Measurements from ENCODE around the gene NTN1.
A peak's percentile ranks its signal among the peaks of the same experiment; 100 is the strongest.

The NTN1 gene

GRCh38 chr17:9189870-9190269, 168.6 kb downstream of the NTN1 start:
- Mint-ChIP-seq H3K9me3 (no peaks in the 10 kb centered on the region), H3K27me3 (ENCODE audit: low read depth) (peaks cover 9% of the 10 kb centered on the region), H3K4me1 (peaks cover 7% of the 10 kb centered on the region), H3K36me3 (ENCODE audit: low read depth) (no peaks in the 10 kb centered on the region), H3K27ac (no peak overlapping the region), H3K4me3 (no peak overlapping the region)
- TF ChIP-seq, protein P1, sequence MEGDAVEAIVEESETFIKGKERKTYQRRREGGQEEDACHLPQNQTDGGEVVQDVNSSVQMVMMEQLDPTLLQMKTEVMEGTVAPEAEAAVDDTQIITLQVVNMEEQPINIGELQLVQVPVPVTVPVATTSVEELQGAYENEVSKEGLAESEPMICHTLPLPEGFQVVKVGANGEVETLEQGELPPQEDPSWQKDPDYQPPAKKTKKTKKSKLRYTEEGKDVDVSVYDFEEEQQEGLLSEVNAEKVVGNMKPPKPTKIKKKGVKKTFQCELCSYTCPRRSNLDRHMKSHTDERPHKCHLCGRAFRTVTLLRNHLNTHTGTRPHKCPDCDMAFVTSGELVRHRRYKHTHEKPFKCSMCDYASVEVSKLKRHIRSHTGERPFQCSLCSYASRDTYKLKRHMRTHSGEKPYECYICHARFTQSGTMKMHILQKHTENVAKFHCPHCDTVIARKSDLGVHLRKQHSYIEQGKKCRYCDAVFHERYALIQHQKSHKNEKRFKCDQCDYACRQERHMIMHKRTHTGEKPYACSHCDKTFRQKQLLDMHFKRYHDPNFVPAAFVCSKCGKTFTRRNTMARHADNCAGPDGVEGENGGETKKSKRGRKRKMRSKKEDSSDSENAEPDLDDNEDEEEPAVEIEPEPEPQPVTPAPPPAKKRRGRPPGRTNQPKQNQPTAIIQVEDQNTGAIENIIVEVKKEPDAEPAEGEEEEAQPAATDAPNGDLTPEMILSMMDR (IDR thresholded peaks at IDR 0.05; ENCODE audit: unreplicated experiment in 3 of 3): no peak

DNA sequence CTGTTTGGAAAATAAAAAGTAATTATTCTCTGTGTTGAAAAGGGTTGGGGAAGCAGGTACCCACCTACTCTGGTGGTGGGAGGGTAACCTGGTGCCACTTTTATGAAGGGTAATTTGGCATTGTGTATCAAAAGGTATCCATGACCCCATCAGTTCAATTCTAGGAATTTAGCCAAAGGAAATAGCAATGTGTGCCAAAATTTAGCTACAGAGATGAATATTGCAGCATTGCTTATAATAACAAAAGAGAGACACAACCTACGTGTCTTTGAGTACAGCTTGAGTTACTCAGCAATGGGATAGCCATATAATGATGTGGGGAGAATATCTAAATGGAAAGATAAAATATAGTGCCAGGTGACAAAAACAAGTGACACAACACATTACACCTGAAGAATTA, 170.7 kb downstream of the NTN1 start:
- TF ChIP-seq, protein P1 (IDR thresholded peaks at IDR 0.05; ENCODE audit: unreplicated experiment in 3 of 3): no peak
- H3K27ac Mint-ChIP-seq: peak overlapping the region in 2 of 3 experiments; percentile 12 to 41
- peaks cover 20% of the 10 kb centered on the region for H3K4me1 Mint-ChIP-seq
- H3K36me3 Mint-ChIP-seq (ENCODE audit: low read depth): no peaks in the 10 kb centered on the region
- no peak overlapping the region for H3K4me3 Mint-ChIP-seq
- no peaks in the 10 kb centered on the region for H3K9me3 Mint-ChIP-seq
- peaks cover 11% of the 10 kb centered on the region for H3K27me3 Mint-ChIP-seq (ENCODE audit: low read depth)

DNA sequence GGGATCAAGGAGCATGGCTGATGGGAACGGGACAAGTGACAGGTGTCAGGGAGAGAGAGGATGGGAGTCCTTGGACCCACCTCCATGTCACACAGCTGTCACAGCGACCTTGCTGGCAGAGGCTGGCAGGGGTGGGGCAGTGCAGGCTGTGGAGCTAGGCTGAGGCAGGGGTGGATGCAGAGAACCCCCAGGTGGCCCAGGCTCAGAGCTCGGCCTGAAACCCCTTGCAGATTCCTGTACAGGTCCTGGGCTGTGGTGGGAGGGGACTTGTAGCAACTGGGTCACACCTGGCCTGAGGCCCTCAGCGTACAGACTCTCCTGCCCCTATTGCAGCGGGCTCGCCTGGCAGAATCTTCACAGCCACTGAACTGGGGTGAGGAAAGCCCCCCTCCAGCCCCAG, 174.1 kb downstream of the NTN1 start:
- H3K4me1 Mint-ChIP-seq: peaks cover 38% of the 10 kb centered on the region
- H3K9me3 Mint-ChIP-seq: no peaks in the 10 kb centered on the region
- TF ChIP-seq, protein P1 (IDR thresholded peaks at IDR 0.05; ENCODE audit: unreplicated experiment in 3 of 3): no peak

DNA sequence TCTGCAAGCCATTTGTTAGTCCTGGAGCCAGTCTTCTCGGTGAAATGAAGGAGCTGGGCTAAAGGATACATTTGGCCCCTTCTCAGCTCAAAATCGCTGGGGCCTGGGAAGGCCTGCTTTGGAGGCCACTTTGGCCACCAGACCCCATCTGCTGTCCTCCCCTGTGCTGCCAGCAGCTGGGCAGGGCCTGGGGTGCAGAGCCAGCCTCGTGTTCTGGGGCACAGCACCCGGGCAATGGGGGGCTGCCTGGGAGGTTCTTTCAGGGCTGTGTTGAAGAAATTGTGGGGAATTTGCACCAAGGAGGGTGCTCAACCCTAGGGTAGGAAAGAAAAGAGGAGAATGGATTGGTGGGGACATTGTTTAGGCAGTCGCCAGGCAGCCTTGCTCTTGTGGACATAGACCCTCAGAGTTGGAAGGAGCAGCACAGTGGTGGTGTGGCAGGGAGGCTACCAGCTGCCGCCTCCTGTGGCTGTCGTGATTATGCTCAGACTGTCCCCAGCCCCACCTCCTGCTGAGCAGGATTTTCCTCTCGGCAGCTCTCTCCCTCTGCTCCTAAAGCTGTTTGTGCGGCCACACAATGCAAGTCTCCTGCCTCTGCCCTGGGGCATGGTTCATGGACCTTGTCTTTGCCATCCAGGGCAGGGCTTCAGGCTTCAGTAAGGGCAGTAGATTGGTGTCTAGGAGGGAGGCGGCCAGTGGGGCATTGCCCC, 174.8 kb downstream of the NTN1 start:
- Mint-ChIP-seq H3K27me3 (ENCODE audit: low read depth) (peaks cover 21% of the 10 kb centered on the region), H3K36me3 (ENCODE audit: low read depth) (no peaks in the 10 kb centered on the region), H3K4me3 (no peak overlapping the region), H3K27ac (peak overlapping the region in 2 of 3 experiments; percentile 5 to 58), H3K9me3 (no peaks in the 10 kb centered on the region), H3K4me1 (peaks cover 45% of the 10 kb centered on the region)
- TF ChIP-seq, protein P1 (IDR thresholded peaks at IDR 0.05; ENCODE audit: unreplicated experiment in 3 of 3): no peak

More for the DNA sequence above, 174.1 kb downstream of the NTN1 start:
- peaks cover 17% of the 10 kb centered on the region for H3K27me3 Mint-ChIP-seq (ENCODE audit: low read depth)
- no peaks in the 10 kb centered on the region for H3K36me3 Mint-ChIP-seq (ENCODE audit: low read depth)
- no peak overlapping the region for H3K27ac Mint-ChIP-seq
- no peak overlapping the region for H3K4me3 Mint-ChIP-seq

DNA sequence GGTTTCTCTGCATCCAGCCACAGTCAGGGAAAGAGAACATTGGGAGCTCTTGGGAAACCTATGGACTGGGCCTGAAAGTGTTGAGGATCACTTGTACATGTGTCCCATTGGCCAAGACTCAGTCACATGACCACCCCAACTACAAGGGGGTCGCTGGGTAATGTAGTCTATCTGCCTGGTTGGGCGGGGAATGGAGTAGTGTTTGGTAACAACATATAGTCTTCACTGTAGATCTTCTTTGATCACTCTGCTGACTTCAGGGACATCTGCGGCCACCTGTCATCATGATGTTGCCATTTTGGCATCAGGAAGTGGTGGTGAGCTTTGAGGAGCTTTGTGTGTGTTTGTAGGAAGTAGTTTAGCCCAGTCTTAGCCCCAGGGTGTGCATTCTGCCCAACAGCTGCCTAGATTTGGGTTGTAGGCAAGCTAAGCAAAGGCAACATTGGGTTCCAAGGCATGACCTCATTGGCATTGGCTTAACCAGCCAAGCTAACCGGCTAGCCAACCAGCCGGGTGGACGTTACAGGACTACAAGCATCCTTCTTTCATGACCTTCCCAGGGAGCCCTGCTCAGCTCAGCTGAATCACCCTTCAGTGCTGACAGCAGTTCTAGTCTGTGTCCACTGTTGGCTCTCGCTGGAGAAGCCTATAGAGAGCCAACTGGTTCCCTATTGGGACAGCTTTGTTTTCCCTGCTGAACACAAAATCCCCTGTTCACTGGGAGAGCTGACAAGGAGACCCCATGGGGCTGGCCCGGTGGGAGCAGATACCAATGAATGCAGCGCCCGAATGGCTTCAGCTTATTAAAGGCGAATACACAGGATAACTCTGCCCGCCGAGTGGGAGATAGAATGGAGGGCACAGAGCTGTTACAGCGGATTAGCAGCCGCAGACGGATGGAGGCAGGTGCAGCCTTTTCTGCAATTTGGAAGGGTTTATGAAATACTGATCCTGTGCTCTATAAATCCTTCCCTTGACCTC, 178.6 kb downstream of the NTN1 start:
- Mint-ChIP-seq H3K9me3 (no peaks in the 10 kb centered on the region), H3K4me3 (peak overlapping the region in 1 of 3 experiments; percentile 49), H3K27ac (peak overlapping the region; percentile 78 to 93 (median 88)), H3K27me3 (ENCODE audit: low read depth) (peaks cover 24% of the 10 kb centered on the region), H3K4me1 (peaks cover 44% of the 10 kb centered on the region), H3K36me3 (ENCODE audit: low read depth) (no peaks in the 10 kb centered on the region)
- TF ChIP-seq, protein P1 (IDR thresholded peaks at IDR 0.05; ENCODE audit: unreplicated experiment in 3 of 3): no peak

Measured in nephron (organoid).